H9 (cell line): ENCODE results near the gene H6PD. TPM values are rescaled to one million over a fixed set of nuclear protein-coding genes. Genes with fewer than 3 reads are reported as not detected.

Source experiments
- DNase-seq: peaks from one replicate; pipeline ENCODE4 v3.0.0-alpha.2; 2017
- H2AFZ ChIP-seq: one replicate; pipeline ENCODE4 v1.6.1; 2013; ENCODE audit warnings: mild to moderate bottlenecking, low read length, control low read depth, moderate library complexity
- H2AK5ac ChIP-seq: 2 replicates; pipeline ENCODE4 v1.6.1; 2013; ENCODE audit warnings: low read length, control low read depth, mixed read lengths; ENCODE audit not compliant: insufficient read length
- H2BK120ac ChIP-seq: one replicate; pipeline ENCODE4 v1.6.1; 2013; ENCODE audit warnings: low read depth, mild to moderate bottlenecking, low read length, control low read depth, inconsistent platforms; ENCODE audit not compliant: poor library complexity, severe bottlenecking
- H2BK12ac ChIP-seq: 2 replicates; pipeline ENCODE4 v1.6.1; 2013; ENCODE audit warnings: low read length, control low read depth, mixed read lengths, low read depth; ENCODE audit not compliant: insufficient read length
- H2BK15ac ChIP-seq: 2 replicates; pipeline ENCODE4 v1.6.1; 2013; ENCODE audit warnings: low read depth, low read length, control low read depth
- H2BK20ac ChIP-seq: one replicate; pipeline ENCODE4 v1.6.1; 2013; ENCODE audit warnings: low read depth, mild to moderate bottlenecking, low read length, control low read depth, inconsistent platforms; ENCODE audit not compliant: poor library complexity, severe bottlenecking
- H2BK5ac ChIP-seq: 2 replicates; pipeline ENCODE4 v1.6.1; 2013; ENCODE audit warnings: low read length, control low read depth, mixed read lengths; ENCODE audit not compliant: insufficient read length
- H3K14ac ChIP-seq: 2 replicates; pipeline ENCODE4 v1.6.1; 2013; ENCODE audit warnings: low read length, control low read depth; ENCODE audit not compliant: insufficient read depth
- H3K18ac ChIP-seq: 2 replicates; pipeline ENCODE4 v1.6.1; 2013; ENCODE audit warnings: low read depth, mild to moderate bottlenecking, mixed read lengths, low read length, control low read depth; ENCODE audit not compliant: insufficient read length
- H3K23ac ChIP-seq: 2 replicates; pipeline ENCODE4 v1.6.1; 2013; ENCODE audit warnings: low read length, control low read depth, mixed read lengths, low read depth; ENCODE audit not compliant: insufficient read length
- H3K23me2 ChIP-seq: 2 replicates; pipeline ENCODE4 v1.6.1; 2013; ENCODE audit warnings: low read depth, mild to moderate bottlenecking, mixed read lengths, low read length, control low read depth; ENCODE audit not compliant: insufficient read length, poor library complexity, severe bottlenecking
- H3K27ac ChIP-seq: 2 replicates; pipeline ENCODE4 v1.5.1; 2013; ENCODE audit warnings: low read length, control low read depth, mixed read lengths, low read depth; ENCODE audit not compliant: insufficient read length
- H3K27me3 ChIP-seq: 2 replicates; pipeline ENCODE4 v1.6.1; 2013; ENCODE audit warnings: low read length, control low read depth, inconsistent platforms; ENCODE audit not compliant: insufficient read depth
- H3K4ac ChIP-seq: 2 replicates; pipeline ENCODE4 v1.6.1; 2013; ENCODE audit warnings: low read depth, mild to moderate bottlenecking, control low read depth, inconsistent platforms, low read length, moderate library complexity
- H3K4me1 ChIP-seq: 2 replicates; pipeline ENCODE4 v1.6.1; 2013; ENCODE audit warnings: low read length, control low read depth, inconsistent platforms; ENCODE audit not compliant: insufficient read depth
- H3K4me2 ChIP-seq: 2 replicates; pipeline ENCODE4 v1.6.1; 2013; ENCODE audit warnings: low read length, control low read depth, mixed read lengths; ENCODE audit not compliant: insufficient read length, insufficient read depth
- H3K56ac ChIP-seq: 2 replicates; pipeline ENCODE4 v1.6.1; 2013; ENCODE audit warnings: low read depth, mild to moderate bottlenecking, mixed read lengths, low read length, control low read depth; ENCODE audit not compliant: insufficient read length
- H3K79me1 ChIP-seq: 2 replicates; pipeline ENCODE4 v1.6.1; 2013; ENCODE audit warnings: low read depth, mild to moderate bottlenecking, moderate library complexity, low read length, control low read depth, inconsistent platforms; ENCODE audit not compliant: insufficient read depth, poor library complexity, severe bottlenecking
- H3K79me2 ChIP-seq: 2 replicates; pipeline ENCODE4 v1.6.1; 2013; ENCODE audit warnings: low read length, control low read depth, inconsistent platforms; ENCODE audit not compliant: insufficient read depth
- H3K9ac ChIP-seq: 2 replicates; pipeline ENCODE4 v1.6.1; 2013; ENCODE audit warnings: low read length, control low read depth, mixed read lengths; ENCODE audit not compliant: insufficient read length; ENCODE audit errors: extremely low read depth
- H3K9me3 ChIP-seq: one replicate; pipeline ENCODE4 v1.6.1; 2013; ENCODE audit warnings: low read depth, low read length, inconsistent platforms; ENCODE audit not compliant: control insufficient read depth
- H3T11ph ChIP-seq: one replicate; pipeline ENCODE4 v1.6.1; 2013; ENCODE audit warnings: mild to moderate bottlenecking, low read length, control low read depth, inconsistent platforms
- H4K20me1 ChIP-seq: one replicate; pipeline ENCODE4 v1.6.1; 2013; ENCODE audit not compliant: control insufficient read depth, insufficient read length, insufficient read depth
- H4K5ac ChIP-seq: 2 replicates; pipeline ENCODE4 v1.6.1; 2013; ENCODE audit warnings: low read depth, mild to moderate bottlenecking, mixed read lengths, low read length, control low read depth; ENCODE audit not compliant: insufficient read length
- H4K8ac ChIP-seq: replicated peaks from 2 replicates; pipeline ENCODE4 v1.6.1; 2013; ENCODE audit warnings: low read length, control low read depth, mixed read lengths, low read depth; ENCODE audit not compliant: insufficient read length
- H4K91ac ChIP-seq: 2 replicates; pipeline ENCODE4 v1.6.1; 2013; ENCODE audit warnings: low read depth, mild to moderate bottlenecking, moderate library complexity, mixed read lengths, low read length, control low read depth; ENCODE audit not compliant: insufficient read length
- H3K27ac Mint-ChIP-seq, 3 experiments: 2 replicates in 2 of 3; 3 replicates in 1 of 3; pipeline ENCODE4 v1.8.0; 2020 to 2021; ENCODE audit warnings: mixed read lengths in 3 of 3, mild to moderate bottlenecking in 1 of 3, moderate library complexity in 1 of 3
- H3K27me3 Mint-ChIP-seq: 2 replicates; pipeline ENCODE4 v1.8.0; 2021; ENCODE audit warnings: low read depth, mild to moderate bottlenecking, moderate library complexity, mixed read lengths
- H3K36me3 Mint-ChIP-seq, 3 experiments: 2 replicates in 2 of 3; 3 replicates in 1 of 3; pipeline ENCODE4 v1.8.0; 2020 to 2021; ENCODE audit warnings: low read depth in 3 of 3, mixed read lengths in 3 of 3; ENCODE audit not compliant: insufficient read depth in 1 of 3
- H3K4me1 Mint-ChIP-seq, 2 experiments: 2 replicates each; pipeline ENCODE4 v1.8.0; 2020; ENCODE audit warnings: mixed read lengths in 2 of 2
- H3K4me3 Mint-ChIP-seq, 2 experiments: 2 replicates in 1 of 2; 3 replicates in 1 of 2; pipeline ENCODE4 v1.8.0; 2020 to 2021; ENCODE audit warnings: mild to moderate bottlenecking in 2 of 2, mixed read lengths in 2 of 2, moderate library complexity in 1 of 2
- H3K9me3 Mint-ChIP-seq, 2 experiments: 2 replicates in 1 of 2; 3 replicates in 1 of 2; pipeline ENCODE4 v1.8.0; 2020; ENCODE audit warnings: mild to moderate bottlenecking in 2 of 2, mixed read lengths in 2 of 2, moderate library complexity in 1 of 2
- CTCF ChIP-seq: fragments of 200-600 bp; sonication (generic); conservative IDR thresholded peaks from 3 replicates; pipeline ENCODE4 v1.8.0; 2021; ENCODE audit warnings: antibody characterized with exemption, mild to moderate bottlenecking
- WGBS: extraction: QIAGEN DNeasy Blood & Tissue Kit; methylation state at CpG from one replicate; pipeline ENCODE4 v1.1.7; 2013; ENCODE audit warnings: missing lambda C conversion rate, low lambda C conversion rate, mixed read lengths; ENCODE audit not compliant: insufficient read length; ENCODE audit errors: extremely low coverage; 5-methylcytosine and 5-hydroxymethylcytosine counted together
- total RNA-seq: library from RNA; stranded (reverse); gene quantifications from 2 replicates; pipeline ENCODE4 v1.2.1, GENCODE V29; 2021

Gene H6PD
- total RNA-seq, 1 experiment from 2014 or later, result 7.9 TPM

DNA sequence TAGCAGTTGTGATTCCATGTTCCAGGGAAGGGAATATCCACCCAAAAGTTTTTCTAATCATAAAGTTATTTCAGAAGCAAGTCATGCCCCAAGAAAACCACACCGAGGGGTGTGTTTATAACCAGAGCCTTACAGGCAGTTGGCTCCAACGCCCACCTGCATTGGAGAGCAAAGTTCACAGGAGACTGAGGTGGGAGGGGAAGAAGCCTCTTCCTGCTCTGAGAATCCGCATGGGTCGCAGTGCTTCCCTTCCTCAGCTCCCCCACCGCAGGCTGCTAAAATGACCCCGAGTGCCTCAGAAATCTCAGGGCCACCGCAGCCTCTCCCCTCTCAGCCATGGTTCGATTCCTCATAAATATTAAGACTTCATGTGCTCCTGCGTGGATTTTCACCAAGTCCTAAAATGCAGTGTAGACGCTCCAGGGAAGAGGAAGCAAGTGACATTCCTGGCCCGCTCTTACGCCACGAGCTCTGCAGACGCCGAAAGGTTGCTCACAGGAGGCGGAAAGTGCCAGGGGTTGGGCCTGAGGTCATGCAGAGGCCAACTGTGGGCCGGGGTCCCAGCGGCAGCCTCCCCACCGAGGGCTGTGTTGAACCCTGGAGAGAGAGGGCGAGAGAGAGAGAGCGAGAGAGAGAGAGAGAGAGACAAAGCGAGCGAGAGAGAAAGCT, 44.7 kb downstream of the H6PD start:
- H2BK5ac ChIP-seq, result no peak overlapping the region
- no peak overlapping the region for H2BK20ac ChIP-seq
- no peak overlapping the region for H3T11ph ChIP-seq
- H3K27me3 ChIP-seq, result no peaks in the 10 kb centered on the region
- no peak overlapping the region for H3K9ac ChIP-seq
- no peak for DNase-seq
- H3K56ac ChIP-seq, result no peak overlapping the region
- H3K4me2 ChIP-seq, result no peak overlapping the region
- H2AFZ ChIP-seq, result no peak overlapping the region
- Mint-ChIP-seq H3K4me3 (no peak overlapping the region), H3K27me3 (peaks cover 16% of the 10 kb centered on the region), H3K4me1 (peaks cover 27 to 38% of the 10 kb centered on the region in 2 experiments), H3K27ac (peak overlapping the region in 1 of 3 experiments; percentile 98; a peak in 2 of 7 replicates), H3K9me3 (peaks cover 3 to 5% of the 10 kb centered on the region in 2 experiments; a peak in 4 of 5 replicates), H3K36me3 (no peaks in the 10 kb centered on the region; a peak in 1 of 7 replicates)
- H4K20me1 ChIP-seq, result no peaks in the 10 kb centered on the region
- no peak overlapping the region for H2BK120ac ChIP-seq
- H4K8ac ChIP-seq, result no peak overlapping the region
- H3K14ac ChIP-seq, result peak overlapping the region; percentile 17; the same call in 1 of the 2 replicates
- no peak overlapping the region for H3K18ac ChIP-seq
- no peak overlapping the region for H4K5ac ChIP-seq
- WGBS, result no CpG with 5 or more reads among the region's 23 CpGs
- H3K79me2 ChIP-seq, result no peaks in the 10 kb centered on the region
- H2BK15ac ChIP-seq, result no peak overlapping the region
- no peak overlapping the region for H4K91ac ChIP-seq
- no peaks in the 10 kb centered on the region for H3K23me2 ChIP-seq
- H3K4ac ChIP-seq, result no peak overlapping the region
- no peaks in the 10 kb centered on the region; the same call in 1 of the 2 replicates for H3K4me1 ChIP-seq
- H2AK5ac ChIP-seq, result no peak overlapping the region
- H3K27ac ChIP-seq, result no peak overlapping the region
- no peaks in the 10 kb centered on the region for H3K9me3 ChIP-seq
- H3K23ac ChIP-seq, result no peak overlapping the region
- TF ChIP-seq CTCF, result no peak
- no peak overlapping the region for H2BK12ac ChIP-seq
- no peaks in the 10 kb centered on the region for H3K79me1 ChIP-seq
